Neural crest cell (in vitro differentiated cells): ENCODE data around the gene BSPRY. TPM values are rescaled to one million over a fixed set of nuclear protein-coding genes. Genes with fewer than 3 reads are reported as not detected.
A peak's percentile ranks its signal among the peaks of the same experiment; 100 is the strongest.

Experiments used
- DNase-seq: peaks from one replicate; pipeline ENCODE4 v3.0.0; 2021; ENCODE audit warnings: low read depth, mixed read lengths, low spot score
- H3K27ac Mint-ChIP-seq: one replicate; pipeline ENCODE4 v1.8.0; 2021; ENCODE audit warnings: mild to moderate bottlenecking, mixed read lengths; ENCODE audit not compliant: unreplicated experiment
- H3K27me3 Mint-ChIP-seq: 2 replicates; pipeline ENCODE4 v1.8.0; 2021; ENCODE audit warnings: low read depth, mild to moderate bottlenecking, mixed read lengths
- H3K36me3 Mint-ChIP-seq: 2 replicates; pipeline ENCODE4 v1.8.0; 2021; ENCODE audit warnings: low read depth, mild to moderate bottlenecking, mixed read lengths
- H3K4me1 Mint-ChIP-seq: 2 replicates; pipeline ENCODE4 v1.8.0; 2021; ENCODE audit warnings: mixed read lengths
- H3K4me3 Mint-ChIP-seq: one replicate; pipeline ENCODE4 v1.8.0; 2021; ENCODE audit warnings: mild to moderate bottlenecking, mixed read lengths
- H3K9me3 Mint-ChIP-seq: 2 replicates; pipeline ENCODE4 v1.8.0; 2021; ENCODE audit warnings: mixed read lengths
- CTCF ChIP-seq: fragments of 200-600 bp; sonication (generic); conservative IDR thresholded peaks from 2 replicates; pipeline ENCODE4 v1.5.0; 2021; ENCODE audit warnings: antibody characterized with exemption, mild to moderate bottlenecking
- total RNA-seq: library from RNA; stranded (reverse); gene quantifications from 2 replicates; pipeline ENCODE4 v1.2.1, GENCODE V29; 2021

BSPRY gene
- total RNA-seq, 1 donor from 2014 or later, result not detected

GRCh38 chr9:113409481-113409880, 60.1 kb downstream of the BSPRY start:
- peaks cover 38% of the 10 kb centered on the region for H3K4me1 Mint-ChIP-seq
- no peaks in the 10 kb centered on the region for H3K9me3 Mint-ChIP-seq
- peak overlapping the region; percentile 99 for H3K4me3 Mint-ChIP-seq
- TF ChIP-seq CTCF, result no peak
- peaks cover 11% of the 10 kb centered on the region for H3K36me3 Mint-ChIP-seq
- H3K27me3 Mint-ChIP-seq, result no peaks in the 10 kb centered on the region
- DNase-seq, result no peak
- H3K27ac Mint-ChIP-seq, result peak overlapping the region; percentile 100

GRCh38 chr9:113409883-113410206, 60.5 kb downstream of the BSPRY start:
- peaks cover 11% of the 10 kb centered on the region for H3K36me3 Mint-ChIP-seq
- peak overlapping the region; percentile 100 for H3K27ac Mint-ChIP-seq
- DNase-seq, result no peak
- H3K4me1 Mint-ChIP-seq, result peaks cover 38% of the 10 kb centered on the region
- H3K27me3 Mint-ChIP-seq, result no peaks in the 10 kb centered on the region
- H3K9me3 Mint-ChIP-seq, result no peaks in the 10 kb centered on the region
- peak overlapping the region; percentile 99 for H3K4me3 Mint-ChIP-seq
- TF ChIP-seq CTCF, result peak; percentile 21

- Mint-ChIP-seq H3K36me3 (peaks cover 11% of the 10 kb centered on the region), H3K27me3 (no peaks in the 10 kb centered on the region), H3K9me3 (no peaks in the 10 kb centered on the region), H3K4me1 (peaks cover 38% of the 10 kb centered on the region), H3K27ac (peak within 1 kb of the TSS; percentile 100), H3K4me3 (peak within 1 kb of the TSS; percentile 99)
- no peak for TF ChIP-seq CTCF
- peak; percentile 91 for DNase-seq
Measured at GRCh38 chr9:113410207-113410864, 61.0 kb downstream of the BSPRY start, which contains the start of the genes C9orf43 and POLE3. Gene C9orf43, plus strand, starts transcription at chr9:113410747. Its CDS starts 2,747 bp downstream, at chr9:113413494. Gene POLE3, minus strand, starts transcription at chr9:113410675. Its CDS starts 382 bp downstream, at chr9:113410293.

GRCh38 chr9:113416149-113416721, 66.9 kb downstream of the BSPRY start:
- Mint-ChIP-seq H3K4me1 (no peaks in the 10 kb centered on the region), H3K9me3 (no peaks in the 10 kb centered on the region), H3K4me3 (no peak overlapping the region), H3K36me3 (no peaks in the 10 kb centered on the region), H3K27me3 (no peaks in the 10 kb centered on the region), H3K27ac (no peak overlapping the region)
- no peak for DNase-seq
- TF ChIP-seq CTCF, result no peak

- no peak for DNase-seq
- H3K9me3 Mint-ChIP-seq, result no peaks in the 10 kb centered on the region
- H3K36me3 Mint-ChIP-seq, result no peaks in the 10 kb centered on the region
- H3K27me3 Mint-ChIP-seq, result no peaks in the 10 kb centered on the region
- no peak overlapping the region for H3K4me3 Mint-ChIP-seq
- no peaks in the 10 kb centered on the region for H3K4me1 Mint-ChIP-seq
- no peak overlapping the region for H3K27ac Mint-ChIP-seq
- no peak for TF ChIP-seq CTCF
Measured at GRCh38 chr9:113417370-113417769, 68.0 kb downstream of the BSPRY start.

Other genes starting within 250 kb of the BSPRY start
- gene SLC31A2, start 198.5 kb upstream of the BSPRY start, total RNA-seq, result 3.0 and 3.6 TPM in 2 replicates
- gene FKBP15, start 128.3 kb upstream of the BSPRY start, total RNA-seq, result 19.9 and 20.2 TPM in 2 replicates
- gene SLC31A1, start 128.0 kb upstream of the BSPRY start, total RNA-seq, result 30.0 and 30.8 TPM in 2 replicates
- 35.3 and 37.1 TPM in 2 replicates for gene CDC26, start 74.0 kb upstream of the BSPRY start, total RNA-seq
- 46.3 and 46.4 TPM in 2 replicates for gene PRPF4, start 73.9 kb upstream of the BSPRY start, total RNA-seq
- not detected in 2 replicates for gene RNF183, start 46.2 kb upstream of the BSPRY start, total RNA-seq
- 3.5 and 3.6 TPM in 2 replicates for gene WDR31, start 9.3 kb upstream of the BSPRY start, total RNA-seq
- gene HDHD3, start 27.4 kb downstream of the BSPRY start, total RNA-seq, result 12.7 and 13.4 TPM in 2 replicates
- 23.2 and 23.7 TPM in 2 replicates for gene ALAD, start 51.7 kb downstream of the BSPRY start, total RNA-seq
- 86.5 and 86.6 TPM in 2 replicates for gene POLE3, start 61.1 kb downstream of the BSPRY start, total RNA-seq
- 0.68 and 0.77 TPM in 2 replicates for gene C9orf43, start 61.2 kb downstream of the BSPRY start, total RNA-seq
- gene RGS3, start 114.2 kb downstream of the BSPRY start, total RNA-seq, result 36.7 and 41.0 TPM in 2 replicates